ENCODE measurements around the gene RGP1. TPM values are rescaled to one million over a fixed set of nuclear protein-coding genes. Genes with fewer than 3 reads are reported as not detected.

Gene RGP1
- total and polyA plus RNA-seq, 9 of the 15 experiments (the other 6 are each of a cell fraction or from before 2014, with no cell fraction given) = 0.42 to 13.8 (median 6.7) TPM

DNA sequence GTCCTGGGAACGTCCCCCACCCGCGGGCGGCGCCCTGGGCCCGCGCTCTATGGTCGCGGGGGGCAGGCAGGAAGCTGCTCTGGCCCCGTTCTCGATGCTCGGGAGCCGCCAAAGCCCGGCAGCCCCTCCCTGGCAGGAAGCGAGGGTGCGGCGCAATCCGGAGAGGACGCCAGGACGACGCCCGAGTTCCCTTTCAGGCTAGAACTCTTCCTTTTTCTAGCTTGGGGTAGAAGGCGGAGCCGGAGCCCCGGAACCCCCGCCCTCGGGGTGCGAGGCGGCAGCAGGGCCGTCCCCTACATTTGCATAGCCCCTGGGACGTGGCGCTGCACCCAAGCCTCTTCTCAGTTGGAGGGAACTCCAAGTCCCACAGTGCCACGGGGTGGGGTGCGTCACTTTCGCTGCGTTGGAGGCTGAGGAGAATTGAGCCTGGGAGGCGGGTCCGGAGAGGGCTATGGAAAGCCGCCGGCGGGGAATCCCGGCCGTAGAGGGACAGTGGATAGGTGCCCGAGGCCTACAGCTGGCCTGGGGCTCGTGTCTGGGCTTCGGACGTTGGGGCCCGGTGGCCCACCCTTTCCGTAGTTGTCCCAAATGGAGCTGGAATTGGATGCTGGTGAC is 16.8 kb upstream of the RGP1 start, which contains the start of the genes CREB3 and TLN1 (continued):
- TF ChIP-seq ZNF347 (CRISPR knock-in tag; IDR thresholded peaks at IDR 0.05; ENCODE audit: low read depth) = no peak
- peak; percentile 60 for TF ChIP-seq HMGN3 (IDR thresholded peaks at IDR 0.05; ENCODE audit: borderline replicate concordance, extremely low read depth, insufficient read length, low read depth, low read length)
- TF ChIP-seq, protein P1, sequence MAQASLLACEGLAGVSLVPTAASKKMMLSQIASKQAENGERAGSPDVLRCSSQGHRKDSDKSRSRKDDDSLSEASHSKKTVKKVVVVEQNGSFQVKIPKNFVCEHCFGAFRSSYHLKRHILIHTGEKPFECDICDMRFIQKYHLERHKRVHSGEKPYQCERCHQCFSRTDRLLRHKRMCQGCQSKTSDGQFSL (CRISPR knock-in tag; IDR thresholded peaks at IDR 0.05) = 0 out of 2 replicates have a peak, but pooled peaks have one; percentile 49
- TF ChIP-seq, protein P1 (tag; IDR thresholded peaks at IDR 0.05) = peak in 1 of 2 experiments; percentile 57; a peak in 1 of 4 replicates
- 0 out of 2 replicates have a peak, but pooled peaks have one; percentile 24 for TF ChIP-seq FOXP1 (CRISPR knock-in tag; IDR thresholded peaks at IDR 0.05)
- TF ChIP-seq MYC (IDR thresholded peaks at IDR 0.05; ENCODE audit: low read depth, low read length) = peak; percentile 57
- TF ChIP-seq MYC (CRISPR knock-in tag; IDR thresholded peaks at IDR 0.05; ENCODE audit: borderline replicate concordance, low read depth) = no peak
- TF ChIP-seq HNRNPLL (IDR thresholded peaks at IDR 0.05; ENCODE audit: low read depth, low read length, poor library complexity, severe bottlenecking) = peak; percentile 84
- TF ChIP-seq FOXK2 (conservative IDR thresholded peaks at IDR 0.05 in 1 of 2, IDR thresholded peaks at IDR 0.05 in 1 of 2; ENCODE audit: low read depth in 2 of 2) = 0 out of 4 replicates have a peak, but pooled peaks of 1 of the 2 experiments have one; percentile 16
- TF ChIP-seq ZNF551 (CRISPR knock-in tag; IDR thresholded peaks at IDR 0.05) = no peak
- peak in 1 of 2 experiments; percentile 76; a peak in 2 of 4 replicates for TF ChIP-seq TEAD1 (CRISPR knock-in tag; IDR thresholded peaks at IDR 0.05)
- peak; percentile 38 for TF ChIP-seq KDM5B (IDR thresholded peaks at IDR 0.05; ENCODE audit: insufficient replicate concordance, low read depth, low read length)
- 0 out of 2 replicates have a peak, but pooled peaks have one; percentile 49 for TF ChIP-seq L3MBTL2 (IDR thresholded peaks at IDR 0.05)
- TF ChIP-seq CTBP1 (IDR thresholded peaks at IDR 0.05; ENCODE audit: borderline replicate concordance) = peak; percentile 46; the same call in 1 of the 2 replicates
- no peak for TF ChIP-seq KLF13 (tag; IDR thresholded peaks at IDR 0.05; ENCODE audit: borderline replicate concordance, low read depth)
- peak; percentile 71; the same call in 1 of the 2 replicates for TF ChIP-seq ELF2 (CRISPR knock-in tag; IDR thresholded peaks at IDR 0.05)
- peak; percentile 96 for TF ChIP-seq CREM (IDR thresholded peaks at IDR 0.05; ENCODE audit: low read depth)
- TF ChIP-seq ZNF217 (CRISPR knock-in tag; IDR thresholded peaks at IDR 0.05) = no peak
- TF ChIP-seq, protein P2, sequence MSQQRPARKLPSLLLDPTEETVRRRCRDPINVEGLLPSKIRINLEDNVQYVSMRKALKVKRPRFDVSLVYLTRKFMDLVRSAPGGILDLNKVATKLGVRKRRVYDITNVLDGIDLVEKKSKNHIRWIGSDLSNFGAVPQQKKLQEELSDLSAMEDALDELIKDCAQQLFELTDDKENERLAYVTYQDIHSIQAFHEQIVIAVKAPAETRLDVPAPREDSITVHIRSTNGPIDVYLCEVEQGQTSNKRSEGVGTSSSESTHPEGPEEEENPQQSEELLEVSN (IDR thresholded peaks at IDR 0.05; ENCODE audit: borderline replicate concordance in 1 of 2, extremely low read depth in 1 of 2, insufficient read depth in 1 of 2, insufficient read length in 1 of 2, low read depth in 1 of 2, low read length in 1 of 2, poor library complexity in 1 of 2, severe bottlenecking in 1 of 2) = peak in 1 of 2 experiments; percentile 2
- peak; percentile 99 for TF ChIP-seq GABPA (tag; conservative IDR thresholded peaks at IDR 0.05; ENCODE audit: low read depth)
- TF ChIP-seq HEY1 (CRISPR knock-in tag; IDR thresholded peaks at IDR 0.05; ENCODE audit: borderline replicate concordance) = no peak
- no peak for TF ChIP-seq FOXA1 (IDR thresholded peaks at IDR 0.05; ENCODE audit: borderline replicate concordance)
- TF ChIP-seq BRD9 (IDR thresholded peaks at IDR 0.05; ENCODE audit: low read depth, partially characterized antibody) = no peak
- TF ChIP-seq ZBTB17 (CRISPR knock-in tag; IDR thresholded peaks at IDR 0.05) = peak; percentile 72; the same call in 1 of the 2 replicates
- peak; percentile 55; the same call in 1 of the 2 replicates for TF ChIP-seq PHF8 (IDR thresholded peaks at IDR 0.05; ENCODE audit: borderline replicate concordance, low read length)
